HepG2 (cell line): ENCODE data around the gene KCNIP4. TPM values are rescaled to one million over a fixed set of nuclear protein-coding genes. Genes with fewer than 3 reads are reported as not detected.

ENCODE experiments used
- ATAC-seq: fragments of 200-7000 bp; cut with Tn5 transposase; 3 replicates; pipeline ENCODE4 v1.9.1; 2020; ENCODE audit warnings: mild to moderate bottlenecking, moderate library complexity
- BruUV-seq: library from RNA; stranded (reverse); fragments of 400-500 nt; replicated peaks from 2 replicates; lab custom pipeline; 2021; lab: Mats Ljungman, UMichigan
- CTCF ChIA-PET: fragments of 300-600 bp; formaldehyde crosslinking; extraction: SDS; loops from one replicate; lab custom pipeline; 2021; ENCODE audit warnings: low total read pairs, inconsistent platforms, low intra/inter-chr PET ratio; lab: Yijun Ruan, JAX
- POLR2A ChIA-PET: fragments of 350-600 bp; sonication (Branson Sonifier 250); formaldehyde crosslinking; loops from one replicate; lab custom pipeline; 2020; ENCODE audit warnings: antibody characterized with exemption, inconsistent platforms; lab: Yijun Ruan, JAX
- DNase-seq: peaks from one replicate; pipeline ENCODE4 v3.0.0-alpha.2; 2015; ENCODE audit warnings: low spot score
- FAIRE-seq: peaks from 3 replicates; lab custom pipeline; 2011; peaks lifted over from hg19 to GRCh38; lab: Jason Lieb, UNC
- H2AFZ ChIP-seq: one replicate; pipeline ENCODE4 v1.6.1; 2011; ENCODE audit warnings: low read length, inconsistent platforms
- H3K27ac ChIP-seq: fragments of 300-600 bp; 3 replicates; pipeline ENCODE4 v1.8.0; 2011; ENCODE audit warnings: mixed run types, mild to moderate bottlenecking, mixed read lengths, low read length, inconsistent platforms; ENCODE audit not compliant: insufficient read depth; ENCODE audit errors: extremely low read length
- H3K27me3 ChIP-seq, 2 experiments: fragments of 200-600 bp in 1 of 2; 2 replicates in 1 of 2; 3 replicates in 1 of 2; pipeline versions ENCODE4 v1.6.0 to v1.8.0; 2011; ENCODE audit warnings: low read length in 2 of 2, mild to moderate bottlenecking in 2 of 2, moderate library complexity in 2 of 2, inconsistent platforms in 1 of 2; ENCODE audit not compliant: insufficient read depth in 2 of 2, control insufficient read depth in 1 of 2
- H3K36me3 ChIP-seq, 2 experiments: fragments of 200-600 bp in 1 of 2; replicated peaks in 1 of 2; 2 replicates in 1 of 2; 3 replicates in 1 of 2; pipeline versions ENCODE4 v1.5.1 to v1.8.0; 2011; ENCODE audit warnings: low read length in 2 of 2, inconsistent platforms in 1 of 2; ENCODE audit not compliant: insufficient read depth in 2 of 2, control insufficient read depth in 1 of 2
- H3K4me1 ChIP-seq: 2 replicates; pipeline ENCODE4 v1.5.1; 2012; ENCODE audit warnings: low read length, inconsistent platforms; ENCODE audit not compliant: insufficient read depth
- H3K4me2 ChIP-seq: 2 replicates; pipeline ENCODE4 v1.6.0; 2011; ENCODE audit warnings: low read depth, low read length, inconsistent platforms
- H3K4me3 ChIP-seq, 3 experiments: fragments of 200-600 bp in 1 of 3; sonication (generic), shearing (Covaris generic) in 1 of 3; replicated peaks in 1 of 3; 2 replicates each; pipeline ENCODE4 v1.5.1; 2011 to 2016; ENCODE audit warnings: low read length in 3 of 3, inconsistent platforms in 2 of 3, low read depth in 2 of 3, mild to moderate bottlenecking in 2 of 3, control low read depth in 1 of 3, mixed read lengths in 1 of 3; ENCODE audit not compliant: insufficient read depth in 1 of 3
- H3K79me2 ChIP-seq: one replicate; pipeline ENCODE4 v1.6.1; 2011; ENCODE audit warnings: low read length, inconsistent platforms; ENCODE audit not compliant: insufficient read depth
- H3K9ac ChIP-seq: 2 replicates; pipeline ENCODE4 v1.6.0; 2011; ENCODE audit warnings: mild to moderate bottlenecking, low read depth, low read length, inconsistent platforms; ENCODE audit not compliant: insufficient read depth
- H3K9me3 ChIP-seq: 2 replicates; pipeline ENCODE4 v1.5.1; 2012; ENCODE audit warnings: mild to moderate bottlenecking, low read length
- H4K20me1 ChIP-seq: 2 replicates; pipeline ENCODE4 v1.6.0; 2011; ENCODE audit warnings: inconsistent platforms, mild to moderate bottlenecking, low read length, moderate library complexity; ENCODE audit not compliant: insufficient read depth
- CC2D1A ChIP-seq: sonication (generic); formaldehyde crosslinking; IDR thresholded peaks from 2 replicates; pipeline ENCODE4 v1.8.1; 2023; ENCODE audit warnings: mild to moderate bottlenecking, missing genetic modification reagents
- KAT8 ChIP-seq: IDR thresholded peaks from 2 replicates; pipeline ENCODE4 v1.6.1; 2016; ENCODE audit warnings: missing genetic modification reagents, missing compliant biosample characterization
- NFIB ChIP-seq: sonication (generic); formaldehyde crosslinking; IDR thresholded peaks from 2 replicates; pipeline ENCODE4 v1.9.0; 2021; ENCODE audit warnings: missing genetic modification reagents, mild to moderate bottlenecking, borderline replicate concordance
- RCOR2 ChIP-seq: IDR thresholded peaks from 2 replicates; pipeline ENCODE4 v1.6.1; 2016; ENCODE audit warnings: missing biosample characterization, missing genetic modification reagents
- SP140L ChIP-seq: sonication (generic); formaldehyde crosslinking; IDR thresholded peaks from 2 replicates; pipeline ENCODE4 v1.4.0; 2020; ENCODE audit warnings: missing genetic modification reagents, borderline replicate concordance
- THAP9 ChIP-seq: sonication (generic); formaldehyde crosslinking; IDR thresholded peaks from 2 replicates; pipeline ENCODE4; 2020; ENCODE audit warnings: missing genetic modification reagents, mild to moderate bottlenecking, borderline replicate concordance
- ZFP41 ChIP-seq: sonication (generic); formaldehyde crosslinking; IDR thresholded peaks from 2 replicates; pipeline ENCODE4 v1.4.0; 2020; ENCODE audit warnings: mild to moderate bottlenecking, missing genetic modification reagents, borderline replicate concordance
- ZNF205 ChIP-seq: IDR thresholded peaks from 2 replicates; pipeline ENCODE4 v1.6.1; 2018; ENCODE audit warnings: missing biosample characterization, missing genetic modification reagents
- ZNF407 ChIP-seq: sonication (generic); formaldehyde crosslinking; IDR thresholded peaks from one replicate; pipeline ENCODE4 v1.5.1; 2020; ENCODE audit warnings: mild to moderate bottlenecking, missing genetic modification reagents; ENCODE audit errors: not compliant biosample characterization
- ZNF709 ChIP-seq: sonication (generic); formaldehyde crosslinking; IDR thresholded peaks from 2 replicates; pipeline ENCODE4 v1.5.0; 2020; ENCODE audit warnings: mild to moderate bottlenecking, missing genetic modification reagents
- ZNF879 ChIP-seq: sonication (generic); formaldehyde crosslinking; IDR thresholded peaks from 2 replicates; pipeline ENCODE4 v1.8.1; 2023; ENCODE audit warnings: missing genetic modification reagents
- ZXDC ChIP-seq: sonication (generic); formaldehyde crosslinking; IDR thresholded peaks from 2 replicates; pipeline ENCODE4 v1.5.0; 2020; ENCODE audit warnings: mild to moderate bottlenecking, missing genetic modification reagents
- WGBS: methylation state at CpG from one replicate; pipeline ENCODE4 v1.1.6; 2017; ENCODE audit warnings: low lambda C conversion rate; 5-methylcytosine and 5-hydroxymethylcytosine counted together
- in situ Hi-C: cut with HindIII; loops from 2 replicates; pipeline ENCODE4 v1.10.0; 2017; ENCODE audit warnings: low pct_unique_long_range_greater_than_20kb; ENCODE audit not compliant: extremely low pct_ligation_motif_present
- intact Hi-C: fragments of 100-400 bp; cut with micrococcal nuclease; formaldehyde crosslinking; loops from one replicate; pipeline ENCODE4 v1.10.0; 2022; ENCODE audit not compliant: unreplicated experiment
- polyA plus RNA-seq, 8 experiments: library from polyadenylated mRNA; depleted of rRNA in 3 of 8; stranded (reverse) in 7 of 8; unstranded in 1 of 8; fragments of >200 nt; fragmentation: Illumina TruSeq in 4 of 8; extraction: Trizol in 4 of 8; gene quantifications; 2 replicates each; pipeline versions ENCODE4 v1.2.1 to v1.2.3, GENCODE V29; 2011 to 2016; ENCODE audit warnings: low read depth in 4 of 8, missing spikeins in 1 of 8, mixed read lengths in 1 of 8; ENCODE audit not compliant: insufficient read depth in 1 of 8
- total RNA-seq, 5 experiments: library from RNA; depleted of rRNA; stranded (reverse); fragments of >200 nt; fragmentation: Illumina TruSeq; extraction: Trizol; gene quantifications; 2 replicates each; pipeline ENCODE4 v1.2.3, GENCODE V29; 2016; ENCODE audit warnings: low read depth in 1 of 5

KCNIP4 gene
- total and polyA plus RNA-seq, 2 of the 13 experiments (the other 11 are each of a cell fraction or from before 2014, with no cell fraction given) = 0.09 TPM; not detected in 1

- in situ Hi-C loops (no loop called here), intact Hi-C loops (no loop called here)
- H3K27me3 ChIP-seq = no peaks in the 10 kb centered on the region
- no peak overlapping the region for H2AFZ ChIP-seq
- no peaks in the 10 kb centered on the region for H3K79me2 ChIP-seq
- H3K4me2 ChIP-seq = no peak overlapping the region
- POLR2A ChIA-PET = no interaction called here
- H3K9me3 ChIP-seq = no peaks in the 10 kb centered on the region
- BruUV-seq = no TSS peak
- no peak for ATAC-seq
- H3K9ac ChIP-seq = no peak overlapping the region
- no peak overlapping the region for H3K4me3 ChIP-seq
- CTCF ChIA-PET = no interaction called here
- H4K20me1 ChIP-seq = no peaks in the 10 kb centered on the region
- no peaks in the 10 kb centered on the region for H3K36me3 ChIP-seq
- DNase-seq = no peak
- no peak overlapping the region for H3K27ac ChIP-seq
- no peak for FAIRE-seq
- H3K4me1 ChIP-seq = no peaks in the 10 kb centered on the region
- whole genome bisulfite sequencing = 0% methylated on average over 1 of the region's 1 CpG
- TF ChIP-seq ZXDC (CRISPR knock-in tag) = no peak
- no peak for TF ChIP-seq ZFP41 (CRISPR knock-in tag)
- no peak for TF ChIP-seq ZNF407 (CRISPR knock-in tag)
- TF ChIP-seq CC2D1A = no peak
- no peak for TF ChIP-seq NFIB (CRISPR knock-in tag)
- no peak for TF ChIP-seq THAP9 (CRISPR knock-in tag)
- no peak for TF ChIP-seq ZNF709
- no peak for TF ChIP-seq RCOR2 (CRISPR knock-in tag)
- no peak for TF ChIP-seq SP140L (CRISPR knock-in tag)
- TF ChIP-seq ZNF879 = no peak
- no peak for TF ChIP-seq KAT8 (CRISPR knock-in tag)
- TF ChIP-seq ZNF205 (CRISPR knock-in tag) = no peak
Measured at GRCh38 chr4:21013501-21013900, 935.1 kb downstream of the KCNIP4 start.
